Measurements from ENCODE around the gene ZNF207.

GRCh38 chr17:32302037-32302436, 47.9 kb upstream of the ZNF207 start:
- TF ChIP-seq ATF3 (IDR thresholded peaks at IDR 0.05) = no peak
- TF ChIP-seq ATF3 (CRISPR knock-in tag; conservative IDR thresholded peaks at IDR 0.05) = no peak
- TF ChIP-seq CTCF (IDR thresholded peaks at IDR 0.05 in 2 of 3, conservative IDR thresholded peaks at IDR 0.05 in 1 of 3; ENCODE audit: insufficient read depth in 2 of 3, low read depth in 1 of 3, low read length in 3 of 3) = no peak
- TF ChIP-seq ZNF146 (CRISPR knock-in tag; IDR thresholded peaks at IDR 0.05; ENCODE audit: unreplicated experiment) = no peak
- TF ChIP-seq NFYB (IDR thresholded peaks at IDR 0.05; ENCODE audit: extremely low read depth, insufficient read length) = no peak
- TF ChIP-seq ZNF24 (IDR thresholded peaks at IDR 0.05) = no peak
- no peak for TF ChIP-seq CHD7 (IDR thresholded peaks at IDR 0.05; ENCODE audit: low read depth, low read length)
- no peak for TF ChIP-seq NR2C1 (IDR thresholded peaks at IDR 0.05)
- no peak for TF ChIP-seq NR2C1 (tag; IDR thresholded peaks at IDR 0.05)
- no peak for TF ChIP-seq SIX5 (IDR thresholded peaks at IDR 0.05; ENCODE audit: borderline replicate concordance in 1 of 2, insufficient read depth in 1 of 2, low read depth in 1 of 2, low read length in 2 of 2)
- TF ChIP-seq SP2 (IDR thresholded peaks at IDR 0.05; ENCODE audit: extremely low read depth, low read depth, low read length, poor library complexity, severe bottlenecking) = no peak
- TF ChIP-seq SP1 (CRISPR knock-in tag; IDR thresholded peaks at IDR 0.05) = no peak
